Stimulated activated CD4-positive, alpha-beta T cell treated with anti-CD3 and anti-CD28 coated beads, Interleukin-1b, Interleukin-23, amount 100 ng/mL, for 24 hours (primary cell): ENCODE measurements around the gene PURA.

Experiments used
- DNase-seq, 4 experiments: peaks; one replicate each; pipeline ENCODE4 v3.0.0-alpha.2; 2020; ENCODE audit warnings: low read depth in 4 of 4, low spot score in 1 of 4

The PURA gene

GRCh38 chr5:140113699-140114263 lies at the start of gene PURA:
TSS of gene PURA (plus strand) at chr5:140114109. CDS start at chr5:140114182, 73 bp downstream.
- DNase-seq, result peak; percentile 85 to 94 (median 92)

DNA sequence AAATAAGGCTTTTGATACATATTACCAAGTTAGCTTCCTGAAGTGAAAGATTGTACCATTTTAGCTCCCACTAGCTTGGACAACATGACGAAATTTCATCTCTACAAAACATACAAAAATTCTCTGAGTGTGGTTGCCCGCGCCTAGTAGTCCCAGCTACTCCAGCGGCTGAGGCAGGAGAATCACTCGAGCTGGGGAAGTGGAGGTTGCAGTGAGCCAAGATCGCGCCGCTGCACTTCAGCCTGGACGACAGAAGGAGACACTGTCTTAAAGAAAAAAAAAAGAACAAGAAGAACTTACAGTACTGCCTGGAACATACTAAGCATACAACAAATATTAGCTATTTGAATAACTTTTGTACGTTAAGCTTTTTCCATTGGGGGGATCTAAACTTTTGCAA lies 41.1 kb upstream of the PURA start:
- DNase-seq, result no peak

DNA sequence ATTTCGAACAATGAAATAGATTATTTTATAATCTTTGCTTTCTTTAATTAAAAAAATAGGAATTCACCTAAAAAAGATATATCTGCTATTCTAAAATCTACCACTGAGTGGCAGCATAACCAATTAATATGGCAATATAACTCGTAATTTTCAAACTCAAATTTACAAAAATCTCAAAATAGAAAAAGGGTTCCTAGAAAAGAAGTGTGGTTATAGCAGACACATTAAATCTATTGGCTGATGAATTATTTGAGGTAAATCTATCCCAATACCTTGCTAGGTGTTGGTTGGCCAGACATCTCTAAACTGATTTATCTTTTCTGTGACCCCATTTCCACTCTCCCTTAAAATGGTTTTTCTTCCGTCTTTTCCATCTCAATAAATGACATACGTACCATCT lies 40.6 kb upstream of the PURA start:
- DNase-seq, result no peak

- DNase-seq, result no peak
Measured at GRCh38 chr5:140075371-140075770, 38.5 kb upstream of the PURA start.

GRCh38 chr5:140076142-140076541 lies 37.8 kb upstream of the PURA start:
- DNase-seq, result no peak

DNA sequence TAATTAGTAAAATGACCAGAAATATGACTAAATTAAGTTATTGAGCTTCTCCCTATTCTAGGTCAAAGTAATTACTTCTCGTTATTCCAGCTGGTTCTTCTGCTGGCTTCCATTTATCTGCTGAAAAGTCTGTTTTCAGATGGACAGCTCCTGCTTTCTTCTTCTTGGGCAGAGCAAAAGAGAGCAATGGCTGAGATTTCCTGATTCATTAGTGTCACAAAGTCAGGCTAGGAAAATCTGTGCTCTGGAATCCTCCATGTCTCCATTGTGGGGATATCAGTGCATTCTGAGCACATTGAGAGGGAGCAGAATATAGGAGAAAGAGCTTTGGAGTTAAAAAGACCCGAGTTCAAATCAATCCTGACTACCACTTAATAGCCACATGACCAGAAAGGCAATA lies 37.1 kb upstream of the PURA start:
- no peak for DNase-seq

GRCh38 chr5:140083120-140083519 lies 30.8 kb upstream of the PURA start:
- no peak for DNase-seq

GRCh38 chr5:140083650-140084049 lies 30.3 kb upstream of the PURA start:
- no peak for DNase-seq

DNA sequence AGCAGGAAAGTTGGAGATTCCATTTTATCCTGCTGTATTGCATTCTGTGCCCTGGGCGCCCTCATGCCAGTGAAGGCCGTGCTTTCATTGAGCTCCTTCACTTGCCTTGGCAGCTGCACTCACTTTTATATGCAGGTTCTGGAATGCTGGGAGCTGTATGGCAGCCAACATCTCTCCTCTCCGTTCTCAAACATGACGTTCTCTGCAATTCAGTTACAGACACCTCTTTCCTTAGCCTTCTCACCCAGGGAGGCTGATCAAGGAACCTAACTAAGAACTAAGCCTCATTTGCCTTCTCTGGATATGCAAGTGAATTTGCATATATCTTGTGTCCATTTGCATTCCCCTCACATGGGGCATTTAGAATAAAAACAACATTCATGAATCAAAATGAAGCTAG lies 29.4 kb upstream of the PURA start:
- no peak for DNase-seq

DNA sequence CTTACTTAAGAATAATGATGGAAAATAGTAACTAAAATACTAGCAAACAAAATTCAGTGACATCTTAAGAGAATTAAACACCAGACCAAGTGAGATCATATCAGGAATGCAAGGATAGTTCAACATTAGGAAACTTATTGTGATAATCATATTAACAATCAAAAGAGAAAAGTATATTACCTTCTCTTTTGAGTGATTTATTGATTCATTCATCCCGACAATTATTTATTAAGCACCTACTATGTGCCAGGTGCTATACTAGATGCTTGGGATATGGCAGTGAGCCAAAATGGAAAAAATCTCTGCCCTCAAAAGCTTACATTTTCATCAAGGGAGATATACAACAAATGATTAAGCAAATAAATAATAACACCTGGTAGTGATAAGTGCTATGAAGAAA lies 23.7 kb upstream of the PURA start:
- no peak for DNase-seq

- DNase-seq, result no peak
Measured at GRCh38 chr5:140093179-140093578, 20.7 kb upstream of the PURA start.

GRCh38 chr5:140093866-140094265 lies 20.0 kb upstream of the PURA start:
- no peak for DNase-seq

DNA sequence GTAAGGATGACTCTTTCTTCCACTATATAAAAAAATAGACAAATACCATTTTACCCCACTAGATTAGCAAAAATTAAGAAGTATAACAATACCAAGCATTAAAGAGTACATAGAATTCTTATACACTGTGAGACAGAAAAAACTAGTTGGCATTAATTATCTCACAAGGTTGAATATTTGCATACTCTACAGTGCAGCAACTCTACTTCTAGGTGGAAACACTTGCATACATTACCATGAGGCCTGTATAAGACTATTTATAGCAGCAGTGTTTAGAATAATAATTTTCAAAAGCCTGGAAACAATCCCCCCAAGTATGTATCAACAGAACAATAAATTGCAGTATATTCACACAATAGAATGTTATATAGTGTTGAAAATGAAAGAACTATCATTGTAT lies 19.0 kb upstream of the PURA start:
- DNase-seq, result no peak

- no peak for DNase-seq
Measured at GRCh38 chr5:140101179-140101578, 12.7 kb upstream of the PURA start.

DNA sequence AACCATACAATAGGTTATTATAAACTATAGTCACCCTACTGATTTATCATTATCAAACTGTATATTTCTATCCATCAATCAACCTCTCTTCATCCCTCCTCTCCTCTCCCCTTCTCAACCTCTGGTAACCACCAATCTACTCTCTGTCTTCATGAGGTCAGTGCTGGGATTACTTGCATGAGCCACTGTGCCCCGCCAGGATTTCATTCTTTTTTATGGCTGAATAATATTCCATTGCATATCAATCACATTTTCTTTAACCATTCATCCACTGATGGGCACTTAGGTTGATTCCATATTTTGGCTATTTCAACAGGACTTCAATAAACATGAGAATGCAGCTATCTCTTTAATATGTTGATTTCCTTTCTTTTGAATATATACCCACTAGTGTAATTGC lies 10.8 kb upstream of the PURA start:
- DNase-seq, result no peak

GRCh38 chr5:140104100-140104499 lies 9.8 kb upstream of the PURA start:
- no peak for DNase-seq

DNA sequence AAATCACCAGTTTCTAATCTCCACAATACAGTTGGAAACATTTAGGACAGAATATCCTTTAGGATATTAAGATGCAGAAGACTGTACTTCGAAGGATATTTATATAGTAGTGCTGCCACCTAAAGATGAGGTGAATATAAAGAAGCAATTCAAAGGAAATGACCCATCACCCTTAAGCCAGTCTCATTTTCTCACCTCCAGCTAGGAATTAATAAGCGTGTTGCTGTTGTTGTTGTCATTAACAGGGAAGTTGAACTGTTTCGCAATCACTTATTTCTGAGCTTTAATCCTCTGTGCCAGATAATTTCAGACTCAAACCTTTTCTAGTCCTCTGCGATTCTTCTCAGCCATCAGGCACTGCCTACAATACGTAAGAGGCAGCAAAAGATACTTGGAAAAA lies 7.8 kb upstream of the PURA start:
- no peak for DNase-seq

DNA sequence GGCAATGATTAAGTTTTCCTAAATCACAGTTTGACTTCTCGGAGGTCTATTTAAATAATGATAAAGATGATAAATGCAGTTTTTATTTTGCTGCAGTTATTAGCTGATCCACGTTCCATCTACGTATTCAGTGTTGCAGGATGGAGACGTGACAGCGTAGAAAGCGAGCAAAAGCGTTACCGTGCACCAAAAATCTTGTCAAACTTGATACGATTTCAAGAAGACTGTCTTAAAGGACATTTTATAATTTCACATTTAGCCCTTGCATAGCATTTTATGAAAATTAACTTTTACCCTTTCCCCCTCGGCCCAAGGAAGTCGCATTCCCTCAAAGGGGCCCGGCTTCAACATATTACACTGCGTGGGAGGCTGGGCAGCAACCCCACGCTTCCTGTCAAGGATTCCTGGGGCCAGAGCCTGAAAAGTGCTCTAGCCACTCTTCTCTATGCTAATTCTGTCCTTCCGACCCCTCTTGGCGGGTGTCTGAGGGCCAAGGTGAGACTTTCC lies 7.1 kb upstream of the PURA start:
- DNase-seq, result no peak

- DNase-seq, result peak; percentile 72 to 86 (median 83)
Measured at GRCh38 chr5:140107312-140108092, 6.4 kb upstream of the PURA start.

DNA sequence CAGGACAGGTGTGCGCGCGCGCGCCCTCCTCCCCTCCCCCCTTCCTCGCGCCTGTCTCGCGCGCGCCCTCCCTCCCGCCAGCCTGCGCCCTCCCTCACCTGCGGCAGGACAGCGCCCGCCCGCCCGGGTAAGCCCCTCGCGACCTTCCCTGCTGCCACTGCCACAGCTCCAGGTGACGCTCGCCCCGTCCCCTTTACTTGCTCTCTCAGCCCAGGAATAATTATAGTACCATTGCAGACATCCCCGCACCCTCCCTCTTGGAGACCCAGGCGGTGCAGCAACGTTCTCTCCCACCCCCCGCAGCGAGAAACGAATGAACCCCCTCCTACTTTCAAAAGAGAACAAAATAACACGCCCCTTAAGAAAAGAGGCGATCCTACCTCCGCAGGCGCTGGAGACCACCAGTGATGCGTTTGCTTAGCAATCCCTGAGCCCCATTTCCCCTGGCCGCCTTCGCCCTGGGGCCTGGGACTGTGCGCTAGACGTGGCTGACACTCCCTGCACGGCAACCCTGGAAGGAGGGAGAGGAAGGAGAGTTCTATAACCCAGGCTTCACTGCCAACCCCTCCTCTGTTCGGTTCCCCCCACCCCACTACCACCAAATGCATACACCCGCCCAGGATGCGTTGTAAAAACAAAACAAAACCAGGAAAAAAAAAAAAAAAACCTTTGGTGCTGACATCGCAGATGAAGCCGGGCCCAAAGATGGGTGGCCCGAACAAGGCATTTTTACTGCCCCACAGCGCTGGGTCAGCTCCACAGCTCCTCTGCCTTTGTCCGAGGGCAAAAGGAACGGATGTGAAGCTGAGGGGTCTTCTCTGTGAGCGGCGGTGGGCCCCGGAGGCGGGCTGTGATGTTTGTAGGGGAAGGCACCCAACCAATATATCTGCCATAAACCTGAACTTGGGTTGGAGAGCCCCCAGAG lies 5.6 kb upstream of the PURA start:
- DNase-seq, result no peak

- no peak for DNase-seq
Measured at GRCh38 chr5:140109018-140109758, 4.7 kb upstream of the PURA start.
